Right kidney (tissue), 9 donors: ENCODE data around the gene LORICRIN.
A peak's percentile ranks its signal among the peaks of the same experiment; 100 is the strongest.

Experiments used
- DNase-seq: peaks from one replicate; pipeline ENCODE4 v3.0.0-alpha.2; 2016
- long read RNA-seq, 8 donors: transcript quantifications; one replicate each; lab custom pipeline, GENCODE V29; 2026

The LORICRIN gene, protein sequence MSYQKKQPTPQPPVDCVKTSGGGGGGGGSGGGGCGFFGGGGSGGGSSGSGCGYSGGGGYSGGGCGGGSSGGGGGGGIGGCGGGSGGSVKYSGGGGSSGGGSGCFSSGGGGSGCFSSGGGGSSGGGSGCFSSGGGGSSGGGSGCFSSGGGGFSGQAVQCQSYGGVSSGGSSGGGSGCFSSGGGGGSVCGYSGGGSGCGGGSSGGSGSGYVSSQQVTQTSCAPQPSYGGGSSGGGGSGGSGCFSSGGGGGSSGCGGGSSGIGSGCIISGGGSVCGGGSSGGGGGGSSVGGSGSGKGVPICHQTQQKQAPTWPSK
- long read RNA-seq, donor 1, result 0 reads
- long read RNA-seq, donor 2, result 0 reads
- long read RNA-seq, donor 3, result 0 reads
- long read RNA-seq, donor 4, result 0 reads
- long read RNA-seq, donor 5, result 0 reads
- long read RNA-seq, donor 6, result 0 reads
- long read RNA-seq, donor 7, result 0 reads
- long read RNA-seq, donor 8, result 0 reads

- DNase-seq, result no peak
These were observed at the start of gene LORICRIN for GRCh38 chr1:153259387-153259786. Gene LORICRIN, plus strand, starts transcription at chr1:153259687. Its CDS starts 1,263 bp downstream, at chr1:153260950.

DNA sequence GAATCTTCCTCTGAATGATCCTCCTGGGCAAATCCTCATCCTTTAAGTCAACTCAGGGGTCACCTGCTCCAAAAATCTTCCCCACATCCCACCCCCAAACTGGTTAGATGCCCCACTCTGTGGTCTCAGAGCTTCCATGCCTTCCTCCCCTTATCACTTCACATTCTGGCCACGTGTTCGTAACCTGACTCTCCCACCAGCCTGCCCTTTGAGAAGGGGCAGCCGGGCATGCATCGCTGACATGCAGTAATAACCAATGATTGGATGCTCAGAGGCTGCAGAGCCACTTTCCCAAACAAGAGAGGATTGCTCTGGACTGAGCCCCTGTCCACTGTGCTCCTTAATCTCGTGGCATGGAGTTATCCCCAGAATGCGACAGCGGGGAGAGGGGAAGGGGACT is 49.3 kb upstream of the LORICRIN start:
- no peak for DNase-seq

DNA sequence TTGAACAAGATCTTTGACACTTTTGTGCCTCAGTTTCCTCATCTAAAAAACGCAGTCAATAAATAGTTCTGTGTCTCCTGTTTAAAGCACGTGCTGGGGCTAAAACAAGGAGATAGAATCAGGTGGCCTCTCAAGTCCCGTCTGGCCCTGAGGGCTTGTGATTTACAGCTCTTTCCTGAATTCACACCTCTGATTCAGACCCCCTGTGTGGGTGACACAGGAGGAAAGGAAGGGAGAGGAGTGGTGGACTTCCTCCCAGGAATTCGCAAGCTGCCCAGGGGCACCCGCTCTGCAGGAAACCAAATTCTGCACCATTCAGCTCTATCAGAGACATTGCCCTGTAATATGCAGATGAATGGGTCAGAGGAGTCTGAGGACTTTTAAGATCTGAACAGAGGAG is 47.3 kb upstream of the LORICRIN start:
- DNase-seq, result no peak

DNA sequence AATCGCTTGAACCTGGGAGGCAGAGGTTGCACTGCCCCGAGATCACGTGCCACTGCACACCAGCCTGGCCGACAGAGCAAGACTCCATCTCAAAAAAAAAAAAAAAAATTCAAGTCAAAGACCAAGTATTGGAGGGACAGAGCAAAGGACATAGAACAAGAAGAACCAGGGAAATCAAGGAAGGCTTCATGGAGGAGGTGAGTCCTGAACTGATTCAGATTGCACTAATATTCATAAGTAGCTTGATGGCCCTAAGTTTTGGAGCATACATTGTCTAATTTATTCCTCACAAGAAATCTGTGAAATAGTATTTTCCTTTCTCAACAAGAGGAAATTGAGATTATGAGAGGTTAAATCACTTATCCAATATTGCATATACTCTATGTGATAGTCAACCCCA is 46.0 kb upstream of the LORICRIN start:
- DNase-seq, result no peak

DNA sequence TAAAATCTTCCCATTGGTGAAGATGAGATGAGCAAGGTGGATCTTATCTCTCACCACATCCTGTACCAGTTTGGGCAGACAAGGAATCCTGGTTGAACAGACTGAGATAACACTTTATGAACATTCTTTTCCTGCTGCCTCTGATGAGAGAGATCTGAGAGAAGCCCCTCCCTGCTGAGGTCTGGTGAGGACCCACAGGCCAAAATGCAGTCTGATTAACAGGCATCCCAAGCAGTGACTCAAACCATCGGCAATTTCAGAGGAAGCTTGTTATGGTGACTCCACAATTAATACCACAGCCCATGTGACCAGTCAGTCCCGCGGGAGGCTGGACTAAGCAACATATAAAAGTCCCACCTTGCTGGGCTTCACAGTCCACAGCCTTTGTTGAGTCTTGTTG is 42.3 kb upstream of the LORICRIN start, which contains the start of gene PRR9:
Gene PRR9, plus strand, starts transcription at position 373 of the 400 bp plus-strand sequence. CDS start 561 bp downstream, outside the sequence.
- DNase-seq, result no peak

GRCh38 chr1:153217744-153218416 is 41.6 kb upstream of the LORICRIN start:
- DNase-seq, result no peak

DNA sequence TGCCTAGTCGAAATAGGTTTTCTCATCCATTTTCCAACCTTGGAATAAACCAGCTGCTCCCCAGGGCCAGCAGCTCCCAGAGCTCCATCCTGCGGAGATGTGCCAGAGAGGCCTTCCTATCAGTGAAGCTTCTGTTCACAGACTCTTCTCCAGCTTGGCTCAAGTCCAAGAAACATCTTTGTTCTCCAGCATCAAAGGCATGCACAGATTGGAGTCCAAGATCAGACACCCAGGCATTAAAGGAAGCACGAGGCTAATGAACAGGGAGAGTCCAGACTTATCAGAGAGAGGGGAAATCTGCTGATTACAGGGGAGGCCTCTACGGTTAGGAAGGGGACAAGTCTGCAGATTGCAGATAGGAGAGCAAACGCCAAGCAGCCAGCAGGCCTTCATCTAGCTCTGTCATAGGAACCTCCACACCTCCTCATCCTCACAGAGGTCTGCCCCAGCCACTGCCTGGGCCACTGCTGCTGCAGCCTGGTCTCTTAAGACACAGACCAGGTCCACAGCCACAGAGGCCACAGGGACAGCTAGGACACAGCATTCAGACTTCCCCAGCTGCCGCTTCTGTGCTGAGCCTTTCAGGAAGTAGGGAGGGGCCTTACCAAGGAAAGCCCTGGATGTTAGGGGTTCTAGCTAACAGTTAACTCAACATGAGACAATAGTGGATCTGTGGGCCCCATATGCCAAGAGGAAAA is 38.7 kb upstream of the LORICRIN start:
- no peak for DNase-seq

- peak; percentile 31 for DNase-seq
These were observed 36.2 kb upstream of the LORICRIN start for GRCh38 chr1:153223040-153223891.

GRCh38 chr1:153227810-153228209 is 31.7 kb upstream of the LORICRIN start:
- DNase-seq, result no peak

GRCh38 chr1:153228491-153228890 is 31.0 kb upstream of the LORICRIN start:
- no peak for DNase-seq

DNA sequence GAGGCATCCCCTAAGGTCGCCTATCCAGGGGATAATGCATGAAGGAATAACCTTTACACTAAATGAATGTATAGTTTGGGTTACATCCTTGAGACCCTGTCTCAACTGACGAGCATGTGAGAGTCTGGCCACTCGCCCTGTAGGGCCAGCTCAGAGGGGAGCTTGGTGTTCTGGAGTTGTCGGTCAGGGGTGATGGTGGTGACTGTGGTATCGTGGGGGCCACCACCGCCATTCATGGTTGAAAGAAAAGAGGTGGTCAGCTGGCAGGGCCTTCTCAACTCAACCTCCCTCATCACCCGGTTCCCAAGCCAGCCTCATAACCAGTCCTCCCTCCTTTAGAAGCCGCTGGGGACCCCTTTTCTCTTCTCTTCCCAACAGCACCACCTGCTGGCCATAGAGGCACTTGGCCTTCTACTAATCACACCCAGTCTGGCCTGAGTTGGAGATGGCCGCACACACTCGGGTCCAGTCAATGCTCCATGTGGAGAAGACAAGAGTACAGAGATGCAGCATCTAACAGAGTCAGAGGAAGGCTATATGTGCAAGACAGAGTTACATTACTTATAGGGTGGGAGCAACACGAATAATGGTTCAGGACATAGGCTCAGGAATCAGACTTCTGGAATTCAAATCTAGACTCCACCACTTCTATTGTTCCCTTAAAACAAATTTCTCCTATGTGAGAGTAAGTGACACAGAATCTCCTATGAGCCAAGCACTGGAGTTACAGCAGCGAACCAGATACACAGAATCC is 30.2 kb upstream of the LORICRIN start:
- peak; percentile 11 for DNase-seq

- no peak for DNase-seq
These were observed 28.1 kb upstream of the LORICRIN start for GRCh38 chr1:153231363-153231762.

DNA sequence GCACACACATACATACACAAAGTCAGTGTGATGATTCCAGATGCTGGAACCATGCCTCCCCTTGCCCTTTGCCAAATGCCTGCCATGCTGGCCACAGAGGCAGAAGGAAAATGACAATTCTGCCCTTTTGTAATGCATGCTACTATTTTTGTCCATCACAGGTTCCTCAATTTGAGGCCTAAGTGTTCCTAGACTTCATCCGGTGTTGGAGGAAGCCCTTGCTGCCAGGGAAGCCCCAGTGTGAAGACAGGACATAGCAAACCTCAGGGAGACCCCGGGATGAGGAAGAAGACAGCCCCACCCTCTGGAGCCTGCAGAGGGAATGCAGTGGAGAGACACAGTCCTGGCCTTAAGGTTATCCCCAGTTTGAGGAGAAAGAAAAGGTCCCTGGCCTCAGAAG is 27.7 kb upstream of the LORICRIN start:
- no peak for DNase-seq

DNA sequence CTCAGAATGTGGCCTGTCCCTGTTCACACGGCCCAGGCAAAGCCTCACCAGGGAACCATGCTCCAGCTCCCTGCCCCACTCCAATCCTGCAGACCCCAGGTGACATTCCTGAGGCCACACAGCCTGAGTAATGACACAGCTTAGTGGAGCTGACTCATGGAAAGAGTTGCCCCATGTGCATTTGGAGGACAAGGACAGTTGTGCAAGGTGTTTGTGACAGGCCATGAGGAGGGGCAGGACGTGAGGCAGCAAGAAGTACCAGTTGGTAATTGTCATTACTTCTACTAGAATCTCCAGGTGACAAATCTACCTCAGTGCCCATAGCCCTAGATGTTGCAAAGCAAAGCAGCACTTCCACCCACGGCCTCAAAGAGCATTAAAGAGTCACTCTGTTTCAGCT is 26.9 kb upstream of the LORICRIN start:
- DNase-seq, result no peak

GRCh38 chr1:153233448-153233847 is 26.0 kb upstream of the LORICRIN start:
- no peak for DNase-seq

DNA sequence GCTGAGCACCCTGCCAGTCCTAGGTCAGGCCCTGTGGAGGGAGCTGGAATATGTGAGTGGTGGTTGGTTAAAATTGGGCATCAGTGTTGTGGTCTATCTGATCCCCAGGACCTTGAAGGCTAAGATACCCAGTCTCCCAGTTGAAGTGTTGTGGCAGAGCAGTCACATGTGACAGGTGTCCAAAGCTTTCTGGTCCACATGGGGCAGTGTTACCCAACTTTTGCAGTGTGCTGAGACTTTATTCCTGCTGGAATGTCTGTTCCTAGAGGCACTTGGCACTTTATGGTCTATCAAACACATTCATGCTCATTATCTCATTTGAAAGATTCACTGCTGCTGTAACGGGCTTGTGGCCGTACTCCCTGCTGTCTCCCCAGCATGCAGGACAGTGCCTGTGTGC is 21.0 kb upstream of the LORICRIN start:
- DNase-seq, result no peak

- no peak for DNase-seq
These were observed 17.3 kb upstream of the LORICRIN start for GRCh38 chr1:153242160-153242559.

- DNase-seq, result no peak
These were observed 14.0 kb upstream of the LORICRIN start for GRCh38 chr1:153245466-153245865.

- no peak for DNase-seq
These were observed 13.5 kb upstream of the LORICRIN start for GRCh38 chr1:153246018-153246417.

GRCh38 chr1:153246825-153247224 is 12.7 kb upstream of the LORICRIN start:
- no peak for DNase-seq

- no peak for DNase-seq
These were observed 11.2 kb upstream of the LORICRIN start for GRCh38 chr1:153248176-153248879.
